Stimulated activated CD8-positive, alpha-beta memory T cell treated with anti-CD3 and anti-CD28 coated beads, Interleukin-12 subunit alpha, Interleukin-12 subunit beta, amount 100 ng/mL, for 4 hours (primary cell): ENCODE data around the gene ADAMTS6.

Source experiments
- DNase-seq: peaks from one replicate; pipeline ENCODE4 v3.0.0-alpha.2; 2020; ENCODE audit warnings: low read depth

The ADAMTS6 gene

GRCh38 chr5:65276178-65276890, 205.4 kb downstream of the ADAMTS6 start:
- no peak for DNase-seq

- no peak for DNase-seq
Observed at GRCh38 chr5:65271906-65272305, 209.8 kb downstream of the ADAMTS6 start.

- no peak for DNase-seq
Observed at GRCh38 chr5:65268525-65268924, 213.2 kb downstream of the ADAMTS6 start.

GRCh38 chr5:65264420-65264819, 217.3 kb downstream of the ADAMTS6 start:
- DNase-seq: no peak

GRCh38 chr5:65263321-65263720, 218.4 kb downstream of the ADAMTS6 start:
- DNase-seq: no peak

GRCh38 chr5:65262649-65263059, 219.1 kb downstream of the ADAMTS6 start:
- no peak for DNase-seq

GRCh38 chr5:65262096-65262495, 219.6 kb downstream of the ADAMTS6 start:
- no peak for DNase-seq

GRCh38 chr5:65261499-65261898, 220.2 kb downstream of the ADAMTS6 start:
- no peak for DNase-seq

- no peak for DNase-seq
Observed at GRCh38 chr5:65255294-65255693, 226.4 kb downstream of the ADAMTS6 start.

GRCh38 chr5:65252977-65253376, 228.7 kb downstream of the ADAMTS6 start:
- DNase-seq: no peak

- no peak for DNase-seq
Observed at GRCh38 chr5:65248896-65249295, 232.8 kb downstream of the ADAMTS6 start.

- no peak for DNase-seq
Observed at GRCh38 chr5:65247594-65247993, 234.1 kb downstream of the ADAMTS6 start.

- DNase-seq: no peak
Observed at GRCh38 chr5:65246741-65247140, 235.0 kb downstream of the ADAMTS6 start.

GRCh38 chr5:65244031-65244430, 237.7 kb downstream of the ADAMTS6 start:
- DNase-seq: no peak

GRCh38 chr5:65243161-65243560, 238.6 kb downstream of the ADAMTS6 start:
- no peak for DNase-seq

- DNase-seq: no peak
Observed at GRCh38 chr5:65229841-65230240, 251.9 kb downstream of the ADAMTS6 start.

GRCh38 chr5:65213921-65214525, 267.7 kb downstream of the ADAMTS6 start:
- no peak for DNase-seq

- no peak for DNase-seq
Observed at GRCh38 chr5:65209341-65209740, 272.4 kb downstream of the ADAMTS6 start.

GRCh38 chr5:65204966-65205365, 276.8 kb downstream of the ADAMTS6 start:
- no peak for DNase-seq

- no peak for DNase-seq
Observed at GRCh38 chr5:65203746-65204145, 278.0 kb downstream of the ADAMTS6 start.

- DNase-seq: no peak
Observed at GRCh38 chr5:65199993-65200675, 281.6 kb downstream of the ADAMTS6 start.

GRCh38 chr5:65198456-65199120, 283.1 kb downstream of the ADAMTS6 start:
- DNase-seq: no peak
